Hippocampal formation (tissue), 2 donors: ENCODE data around the gene CACNA2D4.

Experiments used
- DNase-seq, 2 donors: peaks; one replicate each; lab custom pipeline; 2025; lab: John Stamatoyannopoulos, UW

Gene CACNA2D4

GRCh38 chr12:1778911-1779310, 139.5 kb downstream of the CACNA2D4 start:
- DNase-seq, result no peak

GRCh38 chr12:1777798-1778197, 140.7 kb downstream of the CACNA2D4 start:
- no peak for DNase-seq

- no peak for DNase-seq
Measured at GRCh38 chr12:1776170-1776921, 142.1 kb downstream of the CACNA2D4 start.

GRCh38 chr12:1773937-1774655, 144.4 kb downstream of the CACNA2D4 start:
- DNase-seq, result peak in 1 of 2 donors; percentile 68

GRCh38 chr12:1769809-1770494, 148.5 kb downstream of the CACNA2D4 start:
- no peak for DNase-seq

- no peak for DNase-seq
Measured at GRCh38 chr12:1768615-1769014, 149.8 kb downstream of the CACNA2D4 start.

- DNase-seq, result no peak
Measured at GRCh38 chr12:1767407-1768090, 150.9 kb downstream of the CACNA2D4 start.

GRCh38 chr12:1766110-1766509, 152.3 kb downstream of the CACNA2D4 start:
- no peak for DNase-seq

GRCh38 chr12:1763153-1763552, 155.3 kb downstream of the CACNA2D4 start:
- no peak for DNase-seq

- no peak for DNase-seq
Measured at GRCh38 chr12:1761857-1762256, 156.6 kb downstream of the CACNA2D4 start.

GRCh38 chr12:1760566-1761382, 157.7 kb downstream of the CACNA2D4 start:
- DNase-seq, result no peak

GRCh38 chr12:1758887-1759286, 159.6 kb downstream of the CACNA2D4 start:
- DNase-seq, result peak in 1 of 2 donors; percentile 69

GRCh38 chr12:1758376-1758775, 160.1 kb downstream of the CACNA2D4 start:
- no peak for DNase-seq

- DNase-seq, result no peak
Measured at GRCh38 chr12:1750300-1750699, 168.2 kb downstream of the CACNA2D4 start.

- no peak for DNase-seq
Measured at GRCh38 chr12:1749019-1749418, 169.4 kb downstream of the CACNA2D4 start.

GRCh38 chr12:1747609-1748008, 170.8 kb downstream of the CACNA2D4 start:
- no peak for DNase-seq

GRCh38 chr12:1744932-1745331, 173.5 kb downstream of the CACNA2D4 start:
- DNase-seq, result no peak
